Neuronal stem cell (in vitro differentiated cells): ENCODE data around the gene BRD3.

Experiments
- DNase-seq: peaks from one replicate; pipeline ENCODE4 v3.0.0-alpha.2; 2013; ENCODE audit warnings: low spot score
- H2AFZ ChIP-seq: one replicate; pipeline ENCODE4 v1.6.1; 2013; ENCODE audit warnings: mild to moderate bottlenecking, low read length, inconsistent platforms
- H2AK5ac ChIP-seq: 2 replicates; pipeline ENCODE4 v1.6.1; 2013; ENCODE audit warnings: low read depth, mild to moderate bottlenecking, inconsistent platforms, low read length, moderate library complexity, mixed read lengths
- H2BK120ac ChIP-seq: 2 replicates; pipeline ENCODE4 v1.6.1; 2013; ENCODE audit warnings: low read depth, mild to moderate bottlenecking, inconsistent platforms, low read length, moderate library complexity, mixed read lengths
- H2BK12ac ChIP-seq: one replicate; pipeline ENCODE4 v1.6.1; 2013; ENCODE audit warnings: low read length, inconsistent platforms
- H2BK15ac ChIP-seq: 2 replicates; pipeline ENCODE4 v1.6.1; 2013; ENCODE audit warnings: mild to moderate bottlenecking, low read length, inconsistent platforms, mixed read lengths
- H2BK5ac ChIP-seq: one replicate; pipeline ENCODE4 v1.6.1; 2013; ENCODE audit warnings: inconsistent platforms, mild to moderate bottlenecking, low read length, moderate library complexity
- H3K14ac ChIP-seq: one replicate; pipeline ENCODE4 v1.6.1; 2013; ENCODE audit warnings: low read length, inconsistent platforms
- H3K18ac ChIP-seq: 2 replicates; pipeline ENCODE4 v1.6.1; 2013; ENCODE audit warnings: low read length, inconsistent platforms
- H3K23ac ChIP-seq: 2 replicates; pipeline ENCODE4 v1.6.1; 2013; ENCODE audit warnings: low read depth, mild to moderate bottlenecking, mixed read lengths, low read length, inconsistent platforms; ENCODE audit not compliant: poor library complexity
- H3K27ac ChIP-seq: replicated peaks from 3 replicates; pipeline ENCODE4 v1.5.1; 2013; ENCODE audit warnings: low read length, inconsistent platforms
- H3K27me3 ChIP-seq, 3 experiments: 2 replicates each; pipeline ENCODE4 v1.6.1; 2013; ENCODE audit warnings: low read length in 3 of 3, mild to moderate bottlenecking in 2 of 3, inconsistent platforms in 1 of 3, low read depth in 1 of 3, mixed read lengths in 1 of 3, moderate library complexity in 1 of 3; ENCODE audit not compliant: control insufficient read depth in 3 of 3, insufficient read depth in 3 of 3
- H3K36me3 ChIP-seq, 2 donors: replicated peaks in 1 of 2; 2 replicates each; pipeline ENCODE4 v1.6.1; 2013; ENCODE audit warnings: low read length in 2 of 2; ENCODE audit not compliant: control insufficient read depth in 2 of 2, insufficient read depth in 2 of 2
- H3K4ac ChIP-seq: 2 replicates; pipeline ENCODE4 v1.6.1; 2013; ENCODE audit warnings: inconsistent platforms, mild to moderate bottlenecking, low read length, moderate library complexity
- H3K4me1 ChIP-seq, 2 donors: 1 replicate in 1 of 2; 2 replicates in 1 of 2; pipeline ENCODE4 v1.6.1; 2013; ENCODE audit warnings: low read length in 2 of 2, low read depth in 1 of 2; ENCODE audit not compliant: control insufficient read depth in 2 of 2, insufficient read depth in 1 of 2
- H3K4me2 ChIP-seq: one replicate; pipeline ENCODE4 v1.6.1; 2013; ENCODE audit warnings: mild to moderate bottlenecking, low read length, inconsistent platforms; ENCODE audit not compliant: insufficient read depth, poor library complexity, severe bottlenecking
- H3K4me3 ChIP-seq, 2 donors: 2 replicates each; pipeline ENCODE4 v1.5.1; 2013; ENCODE audit warnings: low read length in 2 of 2, mild to moderate bottlenecking in 2 of 2, inconsistent platforms in 1 of 2, moderate library complexity in 1 of 2
- H3K79me1 ChIP-seq: one replicate; pipeline ENCODE4 v1.6.1; 2013; ENCODE audit warnings: low read depth, mild to moderate bottlenecking, inconsistent platforms, low read length, moderate library complexity
- H3K9ac ChIP-seq: one replicate; pipeline ENCODE4 v1.6.1; 2013; ENCODE audit warnings: mild to moderate bottlenecking, low read depth, low read length, inconsistent platforms; ENCODE audit not compliant: poor library complexity
- H3K9me3 ChIP-seq, 2 donors: replicated peaks in 1 of 2; 2 replicates each; pipeline versions ENCODE3 to v1.6.1; 2013; ENCODE audit warnings: low read length in 2 of 2, mild to moderate bottlenecking in 2 of 2, inconsistent platforms in 1 of 2, low read depth in 1 of 2, mixed read lengths in 1 of 2, moderate library complexity in 1 of 2; ENCODE audit not compliant: control insufficient read depth in 2 of 2, insufficient read depth in 1 of 2
- H4K8ac ChIP-seq: one replicate; pipeline ENCODE4 v1.6.1; 2013; ENCODE audit warnings: low read depth, mild to moderate bottlenecking, inconsistent platforms, low read length, moderate library complexity
- H4K91ac ChIP-seq: one replicate; pipeline ENCODE4 v1.6.1; 2013; ENCODE audit warnings: low read length, low read depth, mild to moderate bottlenecking, inconsistent platforms; ENCODE audit not compliant: poor library complexity
- WGBS, 2 donors: extraction: QIAGEN DNeasy Blood & Tissue Kit; methylation state at CpG; one replicate each; pipeline ENCODE4 v1.1.7; 2013; ENCODE audit warnings: missing lambda C conversion rate in 2 of 2, mixed read lengths in 1 of 2; ENCODE audit not compliant: insufficient read length in 2 of 2, insufficient replicate concordance in 1 of 2; ENCODE audit errors: extremely low coverage in 2 of 2; 5-methylcytosine and 5-hydroxymethylcytosine counted together

Gene BRD3

GRCh38 chr9:134089972-134090371 is 22.1 kb upstream of the BRD3 start:
- Histone ChIP-seq H3K9me3 (peaks cover 2 to 4% of the 10 kb centered on the region in 2 donors), H3K27ac (no peak overlapping the region), H3K4me2 (no peak overlapping the region), H4K91ac (no peak overlapping the region), H2BK120ac (no peak overlapping the region), H3K18ac (peak overlapping the region; percentile 28), H2AK5ac (no peak overlapping the region), H2BK12ac (peak overlapping the region; percentile 4), H3K79me1 (no peaks in the 10 kb centered on the region), H3K9ac (no peak overlapping the region), H2AFZ (no peak overlapping the region), H2BK5ac (no peak overlapping the region), H3K27me3 (no peaks in the 10 kb centered on the region), H3K14ac (no peak overlapping the region), H3K36me3 (no peaks in the 10 kb centered on the region), H3K4ac (no peak overlapping the region), H3K23ac (no peak overlapping the region), H2BK15ac (peak overlapping the region; percentile 43), H4K8ac (peak overlapping the region; percentile 65), H3K4me1 (no peaks in the 10 kb centered on the region), H3K4me3 (no peak overlapping the region)
- DNase-seq: no peak
- no CpG with 5 or more reads among the region's 4 CpGs for WGBS, 2 donors

GRCh38 chr9:134088063-134088725 is 20.4 kb upstream of the BRD3 start:
- Histone ChIP-seq H3K9ac (peak overlapping the region; percentile 21), H3K4me2 (no peak overlapping the region), H2AFZ (no peak overlapping the region), H4K91ac (no peak overlapping the region), H3K4me1 (no peaks in the 10 kb centered on the region), H3K27ac (no peak overlapping the region), H3K14ac (peak overlapping the region; percentile 82), H3K36me3 (no peaks in the 10 kb centered on the region), H4K8ac (peak overlapping the region; percentile 82), H2BK120ac (no peak overlapping the region), H2AK5ac (peak overlapping the region; percentile 75), H2BK15ac (peak overlapping the region; percentile 49), H3K27me3 (no peaks in the 10 kb centered on the region), H3K23ac (peak overlapping the region; percentile 80), H3K18ac (peak overlapping the region; percentile 90), H3K4me3 (no peak overlapping the region), H2BK12ac (peak overlapping the region; percentile 22), H3K4ac (no peak overlapping the region), H3K79me1 (no peaks in the 10 kb centered on the region), H3K9me3 (peaks cover 2 to 4% of the 10 kb centered on the region in 2 donors), H2BK5ac (no peak overlapping the region)
- no CpG with 5 or more reads among the region's 14 CpGs for WGBS, 2 donors
- no peak for DNase-seq

GRCh38 chr9:134085674-134086073 is 17.8 kb upstream of the BRD3 start:
- no CpG with 5 or more reads among the region's 2 CpGs for WGBS, 2 donors
- no peak overlapping the region for H2BK120ac ChIP-seq
- H2BK5ac ChIP-seq: no peak overlapping the region
- DNase-seq: no peak
- no peak overlapping the region for H3K9ac ChIP-seq
- H3K23ac ChIP-seq: no peak overlapping the region
- no peak overlapping the region for H4K91ac ChIP-seq
- no peak overlapping the region for H3K18ac ChIP-seq
- H2AFZ ChIP-seq: no peak overlapping the region
- H3K27ac ChIP-seq: no peak overlapping the region
- H3K4ac ChIP-seq: no peak overlapping the region
- peaks cover 2 to 6% of the 10 kb centered on the region in 2 donors for H3K9me3 ChIP-seq
- H2AK5ac ChIP-seq: no peak overlapping the region
- no peak overlapping the region for H2BK12ac ChIP-seq
- no peak overlapping the region for H3K4me3 ChIP-seq
- no peak overlapping the region for H3K4me2 ChIP-seq
- no peaks in the 10 kb centered on the region for H3K36me3 ChIP-seq
- H2BK15ac ChIP-seq: no peak overlapping the region
- no peak overlapping the region for H3K14ac ChIP-seq
- no peak overlapping the region for H4K8ac ChIP-seq
- H3K79me1 ChIP-seq: no peaks in the 10 kb centered on the region
- H3K27me3 ChIP-seq: no peaks in the 10 kb centered on the region
- no peaks in the 10 kb centered on the region for H3K4me1 ChIP-seq

GRCh38 chr9:134083451-134083850 is 15.6 kb upstream of the BRD3 start:
- Histone ChIP-seq H3K4me2 (no peak overlapping the region), H3K4me3 (no peak overlapping the region), H3K79me1 (no peaks in the 10 kb centered on the region), H3K4me1 (no peaks in the 10 kb centered on the region), H4K91ac (no peak overlapping the region), H3K27ac (no peak overlapping the region), H3K18ac (no peak overlapping the region), H2BK12ac (no peak overlapping the region), H2BK5ac (no peak overlapping the region), H3K36me3 (no peaks in the 10 kb centered on the region), H3K4ac (no peak overlapping the region), H2BK15ac (no peak overlapping the region), H4K8ac (no peak overlapping the region), H3K9me3 (peaks cover 2 to 6% of the 10 kb centered on the region in 2 donors), H2AK5ac (no peak overlapping the region), H2AFZ (no peak overlapping the region), H3K27me3 (no peaks in the 10 kb centered on the region), H3K9ac (no peak overlapping the region), H2BK120ac (no peak overlapping the region), H3K23ac (no peak overlapping the region), H3K14ac (no peak overlapping the region)
- no CpG with 5 or more reads among the region's 2 CpGs for WGBS, 2 donors
- no peak for DNase-seq
